Measurements from ENCODE around the gene MAPKBP1.
A peak's percentile ranks its signal among the peaks of the same experiment; 100 is the strongest.

MAPKBP1 gene

DNA sequence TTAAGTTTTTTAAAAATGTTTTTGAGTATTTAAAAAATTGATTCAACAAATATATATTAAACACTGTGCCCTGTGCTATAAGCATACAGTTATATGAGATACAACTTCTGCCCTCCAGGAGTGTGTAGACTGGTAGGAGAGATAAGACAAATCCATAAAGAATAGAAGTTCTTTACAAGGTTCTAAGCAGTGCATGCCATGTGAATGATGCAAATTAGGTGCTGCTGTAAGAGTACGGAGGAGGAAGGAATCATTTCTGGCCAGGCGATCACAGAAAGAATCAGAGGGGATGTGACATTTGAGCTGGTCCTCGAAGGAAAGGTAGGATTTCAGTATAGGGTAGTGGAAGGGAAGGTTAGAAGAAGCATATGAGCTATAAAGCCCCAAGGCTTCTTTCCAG is 14.0 kb downstream of the MAPKBP1 start:
- no peak overlapping the region for H3K9ac ChIP-seq (ENCODE audit: low read length)
- no peak overlapping the region for H3K4me3 ChIP-seq (ENCODE audit: low read depth, low read length)
- H3K9me3 ChIP-seq (ENCODE audit: control insufficient read depth, insufficient read depth, low read depth, low read length), result no peaks in the 10 kb centered on the region
- H3K27me3 ChIP-seq (ENCODE audit: control insufficient read depth, insufficient read depth, low read length), result no peaks in the 10 kb centered on the region
- peaks cover 37% of the 10 kb centered on the region for H3K4me1 ChIP-seq (ENCODE audit: control insufficient read depth, insufficient read depth, low read length)
- H3K36me3 ChIP-seq (ENCODE audit: control insufficient read depth, insufficient read depth, low read length), result no peaks in the 10 kb centered on the region
- no peak overlapping the region for H3K27ac ChIP-seq (ENCODE audit: low read depth, low read length)

DNA sequence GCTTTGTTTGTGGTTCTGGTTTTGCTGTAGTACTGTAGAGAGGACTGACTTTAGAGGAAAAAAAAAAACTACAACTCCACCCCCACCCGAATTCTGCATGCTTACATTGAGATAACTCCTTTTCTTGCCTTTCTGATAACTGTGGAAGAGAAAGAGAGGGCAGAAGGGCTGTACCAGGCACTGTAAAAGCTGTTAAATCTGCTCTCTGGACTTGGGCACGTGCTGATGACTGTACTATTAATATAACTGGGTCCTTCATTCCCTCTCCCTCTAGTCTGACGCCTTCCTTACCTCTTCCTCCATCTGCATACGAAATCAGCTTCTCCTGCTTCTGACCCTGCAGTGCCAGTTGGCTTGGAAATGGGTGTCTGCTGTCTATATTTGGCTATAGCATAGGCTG is 15.0 kb downstream of the MAPKBP1 start:
- Histone ChIP-seq H3K9me3 (ENCODE audit: control insufficient read depth, insufficient read depth, low read depth, low read length) (no peaks in the 10 kb centered on the region), H3K4me1 (ENCODE audit: control insufficient read depth, insufficient read depth, low read length) (peaks cover 34% of the 10 kb centered on the region), H3K9ac (ENCODE audit: low read length) (no peak overlapping the region), H3K27ac (ENCODE audit: low read depth, low read length) (no peak overlapping the region), H3K4me3 (ENCODE audit: low read depth, low read length) (no peak overlapping the region), H3K27me3 (ENCODE audit: control insufficient read depth, insufficient read depth, low read length) (no peaks in the 10 kb centered on the region), H3K36me3 (ENCODE audit: control insufficient read depth, insufficient read depth, low read length) (no peaks in the 10 kb centered on the region)

DNA sequence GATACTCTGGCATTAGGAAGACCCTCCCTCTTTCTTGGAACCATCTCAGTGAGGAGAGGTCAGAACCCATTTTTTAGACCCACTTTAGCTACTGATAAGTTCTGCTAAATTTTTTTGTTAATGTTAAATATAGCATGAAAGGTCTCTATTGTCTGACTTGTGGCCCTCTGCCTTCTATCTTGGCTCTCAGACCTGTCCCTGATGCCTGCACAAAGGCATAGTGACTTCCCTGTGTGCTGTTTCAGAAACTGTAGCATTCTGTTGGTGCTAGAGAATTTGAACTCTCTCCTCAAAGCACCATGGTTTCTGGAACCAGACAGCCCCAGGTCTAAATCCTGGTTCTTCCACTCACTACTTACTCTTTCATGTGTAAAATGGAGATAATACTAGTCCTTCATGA is 15.4 kb downstream of the MAPKBP1 start:
- Histone ChIP-seq H3K4me3 (ENCODE audit: low read depth, low read length) (no peak overlapping the region), H3K4me1 (ENCODE audit: control insufficient read depth, insufficient read depth, low read length) (peaks cover 34% of the 10 kb centered on the region), H3K27ac (ENCODE audit: low read depth, low read length) (no peak overlapping the region), H3K9me3 (ENCODE audit: control insufficient read depth, insufficient read depth, low read depth, low read length) (no peaks in the 10 kb centered on the region), H3K36me3 (ENCODE audit: control insufficient read depth, insufficient read depth, low read length) (no peaks in the 10 kb centered on the region), H3K27me3 (ENCODE audit: control insufficient read depth, insufficient read depth, low read length) (no peaks in the 10 kb centered on the region), H3K9ac (ENCODE audit: low read length) (no peak overlapping the region)

DNA sequence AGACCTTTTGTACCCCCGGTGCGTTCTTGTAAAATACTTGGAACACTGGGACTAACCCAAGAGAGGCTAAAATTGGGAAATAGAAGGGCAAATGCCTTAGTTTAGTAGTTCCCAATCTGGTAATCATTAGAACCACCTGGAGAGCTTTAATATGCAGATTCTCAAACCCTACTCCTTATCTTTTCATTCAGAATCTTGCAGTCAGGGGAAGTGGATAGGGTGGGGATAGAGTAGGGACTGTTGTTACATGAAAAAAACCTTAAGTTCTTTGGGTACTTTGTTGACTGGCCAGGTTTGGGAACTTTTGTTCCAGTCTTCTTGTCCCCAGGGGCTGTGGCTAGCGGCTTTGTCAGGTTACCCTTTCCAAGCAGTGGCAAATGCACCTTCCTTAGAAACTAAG is 15.9 kb downstream of the MAPKBP1 start:
- Histone ChIP-seq H3K9ac (ENCODE audit: low read length) (no peak overlapping the region), H3K9me3 (ENCODE audit: control insufficient read depth, insufficient read depth, low read depth, low read length) (no peaks in the 10 kb centered on the region), H3K4me3 (ENCODE audit: low read depth, low read length) (no peak overlapping the region), H3K4me1 (ENCODE audit: control insufficient read depth, insufficient read depth, low read length) (peaks cover 34% of the 10 kb centered on the region), H3K27me3 (ENCODE audit: control insufficient read depth, insufficient read depth, low read length) (no peaks in the 10 kb centered on the region), H3K36me3 (ENCODE audit: control insufficient read depth, insufficient read depth, low read length) (no peaks in the 10 kb centered on the region), H3K27ac (ENCODE audit: low read depth, low read length) (no peak overlapping the region)

DNA sequence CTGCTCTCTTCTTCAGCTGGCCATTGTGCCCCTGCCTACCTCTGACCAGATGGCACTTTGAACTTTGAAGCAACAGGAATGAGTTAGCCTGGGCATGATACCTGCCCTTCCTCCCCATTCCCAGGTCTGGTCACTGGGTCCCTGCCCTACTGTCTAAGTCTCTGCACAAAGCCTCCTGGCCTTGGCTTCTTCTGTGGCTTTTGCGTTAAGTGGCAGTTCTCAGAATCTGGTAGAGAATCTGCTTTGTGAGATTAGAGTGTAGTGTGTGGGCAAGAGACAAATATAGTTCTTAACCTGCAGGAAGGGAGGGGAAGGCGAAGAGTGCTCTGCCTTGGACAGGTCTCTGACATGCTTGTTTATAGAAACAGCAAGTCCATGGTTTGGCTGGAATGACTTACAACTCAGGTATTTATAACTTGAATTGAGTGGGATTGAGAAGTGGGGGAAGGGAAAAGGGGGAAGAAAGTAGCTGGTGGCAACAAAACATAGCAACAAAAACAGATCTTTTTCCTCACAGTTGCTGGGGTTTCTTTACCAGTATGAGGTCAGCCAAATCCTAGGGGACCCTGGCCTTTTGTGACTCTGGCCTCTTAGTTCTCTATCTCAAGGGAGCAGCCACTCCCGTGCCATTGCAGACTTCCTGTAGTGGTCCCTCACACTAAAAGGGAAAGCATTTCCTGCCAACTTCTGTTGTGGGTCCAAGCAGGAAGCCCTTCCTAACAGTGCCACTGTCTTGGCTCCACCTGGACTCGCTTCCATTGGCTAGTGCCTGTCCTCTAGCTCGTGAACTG is 16.7 kb downstream of the MAPKBP1 start:
- Histone ChIP-seq H3K27me3 (ENCODE audit: control insufficient read depth, insufficient read depth, low read length) (no peaks in the 10 kb centered on the region), H3K27ac (ENCODE audit: low read depth, low read length) (peak overlapping the region; percentile 7; the same call in 1 of the 2 replicates), H3K9me3 (ENCODE audit: control insufficient read depth, insufficient read depth, low read depth, low read length) (no peaks in the 10 kb centered on the region), H3K9ac (ENCODE audit: low read length) (peak overlapping the region; percentile 38), H3K36me3 (ENCODE audit: control insufficient read depth, insufficient read depth, low read length) (no peaks in the 10 kb centered on the region), H3K4me3 (ENCODE audit: low read depth, low read length) (no peak overlapping the region), H3K4me1 (ENCODE audit: control insufficient read depth, insufficient read depth, low read length) (peaks cover 34% of the 10 kb centered on the region)

DNA sequence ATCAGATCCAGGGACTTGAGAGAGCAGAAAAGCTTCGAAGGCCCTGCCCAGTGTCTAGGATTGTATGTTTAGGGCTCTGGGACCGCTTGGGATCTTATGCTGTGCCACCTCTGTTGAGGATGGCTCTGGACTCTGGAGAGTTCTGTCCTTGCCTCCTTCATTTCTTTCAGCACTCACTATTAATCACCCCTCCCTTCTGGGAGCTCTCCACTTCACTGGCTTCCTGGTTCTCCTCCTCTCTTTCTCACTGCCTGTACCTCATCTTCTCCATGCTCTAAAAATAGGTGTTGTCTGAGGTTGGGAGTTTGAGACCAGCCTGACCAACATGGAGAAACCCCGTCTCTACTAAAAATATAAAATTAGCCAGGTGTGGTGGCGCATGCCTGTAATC is 17.3 kb downstream of the MAPKBP1 start:
- Histone ChIP-seq H3K9me3 (ENCODE audit: control insufficient read depth, insufficient read depth, low read depth, low read length) (no peaks in the 10 kb centered on the region), H3K9ac (ENCODE audit: low read length) (peak overlapping the region; percentile 29), H3K27ac (ENCODE audit: low read depth, low read length) (peak overlapping the region; percentile 7; the same call in 1 of the 2 replicates), H3K4me3 (ENCODE audit: low read depth, low read length) (no peak overlapping the region), H3K36me3 (ENCODE audit: control insufficient read depth, insufficient read depth, low read length) (no peaks in the 10 kb centered on the region), H3K27me3 (ENCODE audit: control insufficient read depth, insufficient read depth, low read length) (no peaks in the 10 kb centered on the region), H3K4me1 (ENCODE audit: control insufficient read depth, insufficient read depth, low read length) (peaks cover 34% of the 10 kb centered on the region)

DNA sequence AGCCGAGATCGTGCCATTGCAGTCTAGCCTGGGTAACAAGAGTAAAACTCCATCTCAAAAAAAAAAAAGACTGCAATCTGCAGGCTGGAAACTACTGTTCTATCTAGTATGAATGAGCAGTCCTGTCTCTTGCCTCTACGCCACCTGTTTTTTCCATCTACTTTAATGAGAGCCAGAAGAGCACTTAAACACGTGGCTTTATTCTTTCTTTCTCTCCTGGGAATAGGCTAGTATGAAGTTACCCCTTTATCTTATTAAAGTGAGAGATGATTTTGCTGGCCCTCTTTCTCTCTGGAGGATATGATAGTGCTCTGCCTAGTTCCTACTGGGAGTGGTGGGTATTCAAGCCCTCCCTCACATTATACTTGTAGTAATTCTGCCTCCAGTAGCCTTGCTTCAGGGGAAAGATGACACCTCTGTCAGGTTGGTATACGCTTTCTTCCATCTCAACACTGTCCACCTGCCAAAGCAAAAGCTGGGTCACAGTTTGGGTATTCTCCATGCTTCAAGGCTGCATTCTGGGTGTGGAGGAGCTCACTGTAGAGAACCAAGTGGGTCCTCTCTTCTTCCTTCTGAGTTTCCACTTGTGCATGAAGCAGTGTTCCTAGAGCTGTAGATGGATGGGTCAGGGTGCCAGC is 17.8 kb downstream of the MAPKBP1 start:
- no peak overlapping the region for H3K9ac ChIP-seq (ENCODE audit: low read length)

DNA sequence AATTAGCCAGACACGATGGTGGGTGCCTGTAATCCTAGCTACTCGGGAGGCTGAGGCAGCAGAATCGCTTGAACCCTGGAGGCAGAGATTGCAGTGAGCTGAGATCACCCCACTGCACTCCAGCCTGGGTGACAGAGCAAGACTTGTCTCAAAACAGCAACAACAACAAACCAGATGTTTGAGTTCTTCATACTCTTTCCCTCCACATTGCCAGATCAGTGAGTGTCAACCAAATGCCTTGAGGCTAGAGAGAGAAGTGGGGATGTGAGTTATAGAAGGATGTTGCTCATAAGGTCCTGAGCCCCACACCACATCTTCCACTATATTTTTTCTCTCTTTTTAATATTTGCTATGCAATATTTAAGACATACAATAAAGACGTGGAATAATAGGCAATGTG is 19.8 kb downstream of the MAPKBP1 start:
- no peaks in the 10 kb centered on the region for H3K27me3 ChIP-seq (ENCODE audit: control insufficient read depth, insufficient read depth, low read length)
- no peaks in the 10 kb centered on the region for H3K9me3 ChIP-seq (ENCODE audit: control insufficient read depth, insufficient read depth, low read depth, low read length)
- H3K9ac ChIP-seq (ENCODE audit: low read length), result no peak overlapping the region
- no peak overlapping the region for H3K4me3 ChIP-seq (ENCODE audit: low read depth, low read length)
- no peaks in the 10 kb centered on the region for H3K36me3 ChIP-seq (ENCODE audit: control insufficient read depth, insufficient read depth, low read length)
- no peak overlapping the region for H3K27ac ChIP-seq (ENCODE audit: low read depth, low read length)
- peaks cover 26% of the 10 kb centered on the region for H3K4me1 ChIP-seq (ENCODE audit: control insufficient read depth, insufficient read depth, low read length)

More for the DNA sequence above, 17.8 kb downstream of the MAPKBP1 start:
- Histone ChIP-seq H3K36me3 (ENCODE audit: control insufficient read depth, insufficient read depth, low read length) (no peaks in the 10 kb centered on the region), H3K4me3 (ENCODE audit: low read depth, low read length) (no peak overlapping the region), H3K9me3 (ENCODE audit: control insufficient read depth, insufficient read depth, low read depth, low read length) (no peaks in the 10 kb centered on the region), H3K4me1 (ENCODE audit: control insufficient read depth, insufficient read depth, low read length) (peaks cover 34% of the 10 kb centered on the region), H3K27ac (ENCODE audit: low read depth, low read length) (no peak overlapping the region), H3K27me3 (ENCODE audit: control insufficient read depth, insufficient read depth, low read length) (no peaks in the 10 kb centered on the region)

DNA sequence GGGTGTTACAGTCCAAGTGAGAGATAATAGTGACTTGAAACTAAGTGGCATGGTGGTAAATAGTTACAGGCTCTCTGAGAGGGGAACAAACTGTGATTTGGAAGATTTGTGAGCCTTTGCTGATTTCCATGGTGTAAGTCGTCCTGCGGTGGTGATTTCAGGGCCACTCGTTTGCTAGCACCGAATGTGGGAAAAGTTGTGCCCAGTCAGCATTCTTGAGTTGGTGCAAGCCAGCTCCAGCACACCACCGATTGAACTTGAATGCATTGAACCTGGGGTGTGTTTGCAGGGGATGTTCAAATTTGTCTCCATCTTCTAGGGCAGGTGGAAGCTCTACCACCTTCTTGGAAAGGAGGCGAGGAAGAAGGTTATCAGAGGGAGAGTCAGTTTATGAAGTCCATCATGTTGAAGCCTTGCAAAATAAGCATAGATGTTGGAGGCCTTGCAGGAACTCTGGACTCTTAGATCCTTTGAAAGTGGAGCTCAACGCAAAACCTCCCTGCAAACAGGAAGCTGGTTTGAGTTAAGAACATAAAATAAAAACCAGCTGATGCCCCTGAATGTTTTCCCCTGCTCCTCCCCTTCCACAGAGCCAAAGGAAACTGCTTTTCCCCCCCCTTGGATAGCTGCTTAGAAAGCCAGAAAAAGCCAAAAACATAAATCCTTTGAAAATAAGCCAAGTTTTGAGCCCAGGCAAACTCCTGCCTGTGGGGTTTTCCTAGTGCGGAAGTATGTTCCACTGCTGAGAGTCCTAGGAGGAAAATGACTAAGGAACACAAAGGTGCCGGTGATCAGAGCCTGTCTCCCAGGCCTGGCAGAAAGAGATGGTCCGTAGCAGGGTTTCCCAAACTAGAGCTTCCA is 21.9 kb downstream of the MAPKBP1 start:
- H3K4me3 ChIP-seq (ENCODE audit: low read depth, low read length), result no peak overlapping the region
- H3K9me3 ChIP-seq (ENCODE audit: control insufficient read depth, insufficient read depth, low read depth, low read length), result no peaks in the 10 kb centered on the region
- no peaks in the 10 kb centered on the region for H3K27me3 ChIP-seq (ENCODE audit: control insufficient read depth, insufficient read depth, low read length)
- no peaks in the 10 kb centered on the region for H3K36me3 ChIP-seq (ENCODE audit: control insufficient read depth, insufficient read depth, low read length)
- no peak overlapping the region for H3K9ac ChIP-seq (ENCODE audit: low read length)
- peaks cover 5% of the 10 kb centered on the region for H3K4me1 ChIP-seq (ENCODE audit: control insufficient read depth, insufficient read depth, low read length)
- no peak overlapping the region for H3K27ac ChIP-seq (ENCODE audit: low read depth, low read length)

DNA sequence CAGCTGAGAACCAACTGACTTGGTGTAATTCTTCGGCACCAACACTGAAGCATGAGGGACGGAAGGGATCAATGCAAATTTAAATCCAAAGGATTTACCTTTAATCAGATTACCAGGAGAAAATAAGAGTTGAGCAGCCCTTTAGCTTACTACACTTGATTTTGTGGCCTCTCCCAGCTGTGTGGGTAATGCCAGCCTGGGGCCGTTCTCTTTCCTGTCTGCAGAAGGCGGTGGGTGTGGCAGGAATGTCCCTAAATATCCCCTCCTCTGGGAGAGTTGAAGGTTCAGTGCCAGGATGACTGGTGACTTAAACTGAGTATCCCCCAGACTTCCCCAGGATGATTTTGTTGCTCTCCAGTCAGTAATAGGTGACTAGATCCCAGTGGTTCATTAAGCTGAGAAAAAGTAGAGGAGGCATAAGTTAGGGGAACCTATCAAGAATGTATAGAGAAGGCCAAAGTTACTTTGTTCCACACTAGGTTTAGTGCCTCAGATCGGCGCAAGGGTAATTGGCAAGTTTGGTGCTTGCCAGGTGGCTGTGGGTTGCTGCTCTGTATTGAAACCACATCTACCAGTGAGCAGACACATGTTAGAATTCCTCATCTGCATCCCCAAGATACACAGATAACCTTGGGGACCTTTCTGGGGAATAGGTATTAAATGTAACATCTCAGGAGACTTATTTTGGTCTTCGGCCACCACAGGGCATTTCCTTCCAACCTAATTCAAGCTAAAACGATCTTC is 23.1 kb downstream of the MAPKBP1 start:
- H3K27ac ChIP-seq (ENCODE audit: low read depth, low read length), result no peak overlapping the region
- H3K9ac ChIP-seq (ENCODE audit: low read length), result no peak overlapping the region
- H3K4me1 ChIP-seq (ENCODE audit: control insufficient read depth, insufficient read depth, low read length), result no peaks in the 10 kb centered on the region; the same call in 1 of the 2 replicates
- no peaks in the 10 kb centered on the region for H3K36me3 ChIP-seq (ENCODE audit: control insufficient read depth, insufficient read depth, low read length)
- no peak overlapping the region for H3K4me3 ChIP-seq (ENCODE audit: low read depth, low read length)
- H3K27me3 ChIP-seq (ENCODE audit: control insufficient read depth, insufficient read depth, low read length), result no peaks in the 10 kb centered on the region
- no peaks in the 10 kb centered on the region for H3K9me3 ChIP-seq (ENCODE audit: control insufficient read depth, insufficient read depth, low read depth, low read length)

Data from HUES6 (cell line).